OCI-LY7 (cell line): ENCODE measurements around the gene ARMH4. TPM values are rescaled to one million over a fixed set of nuclear protein-coding genes. Genes with fewer than 3 reads are reported as not detected.

ENCODE experiments used
- BruUV-seq: library from RNA; stranded (reverse); fragments of 400-500 nt; replicated peaks from 2 replicates; lab custom pipeline; 2021; lab: Mats Ljungman, UMichigan
- CTCF ChIA-PET: fragments of 300-600 bp; sonication (Branson Sonifier 250); formaldehyde crosslinking; loops from one replicate; lab custom pipeline; 2022; ENCODE audit warnings: antibody characterized with exemption; ENCODE audit not compliant: unreplicated experiment; lab: Charles Lee
- POLR2A ChIA-PET: fragments of 300-600 bp; sonication (Branson Sonifier 250); formaldehyde crosslinking; loops from one replicate; lab custom pipeline; 2022; ENCODE audit warnings: antibody characterized with exemption; lab: Charles Lee
- DNase-seq: peaks from one replicate; pipeline ENCODE4 v3.0.0-alpha.2; 2015; ENCODE audit warnings: low spot score
- H2AFZ ChIP-seq: fragments of 200-600 bp; sonication (generic), shearing (Covaris generic); 2 replicates; pipeline ENCODE4 v1.6.1; 2014; ENCODE audit warnings: mild to moderate bottlenecking, antibody characterized with exemption, low read length, moderate library complexity
- H3K27ac ChIP-seq: fragments of 200-600 bp; sonication (generic); 2 replicates; pipeline ENCODE4 v1.5.1; 2014; ENCODE audit warnings: mixed run types, low read depth, mild to moderate bottlenecking, moderate library complexity, low read length, inconsistent platforms; ENCODE audit not compliant: poor library complexity, severe bottlenecking
- H3K36me3 ChIP-seq: fragments of 200-600 bp; sonication (generic); 2 replicates; pipeline ENCODE4 v1.6.1; 2014; ENCODE audit warnings: mild to moderate bottlenecking, antibody characterized with exemption, low read length, moderate library complexity, mixed read lengths; ENCODE audit not compliant: insufficient read depth
- H3K4me1 ChIP-seq: fragments of 200-600 bp; sonication (generic); 2 replicates; pipeline ENCODE4 v1.5.1; 2014; ENCODE audit warnings: mild to moderate bottlenecking, low read length; ENCODE audit not compliant: insufficient read depth, poor library complexity, severe bottlenecking
- H3K4me2 ChIP-seq: fragments of 200-600 bp; sonication (generic); 2 replicates; pipeline ENCODE4 v1.6.1; 2014; ENCODE audit warnings: mild to moderate bottlenecking, low read length
- H3K4me3 ChIP-seq: fragments of 200-600 bp; sonication (generic); 2 replicates; pipeline ENCODE4 v1.5.1; 2014; ENCODE audit warnings: mild to moderate bottlenecking, low read depth, low read length; ENCODE audit not compliant: poor library complexity, severe bottlenecking
- H3K79me2 ChIP-seq: fragments of 200-600 bp; sonication (generic); 2 replicates; pipeline ENCODE4 v1.6.1; 2016; ENCODE audit warnings: low read depth, mild to moderate bottlenecking, low read length, moderate library complexity, mixed read lengths; ENCODE audit not compliant: insufficient read depth
- H3K9me2 ChIP-seq: fragments of 200-600 bp; sonication (generic); 2 replicates; pipeline ENCODE4 v1.6.1; 2016; ENCODE audit warnings: mild to moderate bottlenecking, low read length, mixed read lengths; ENCODE audit not compliant: insufficient read depth
- H3K9me3 ChIP-seq: fragments of 200-600 bp; sonication (generic); 2 replicates; pipeline ENCODE4 v1.6.1; 2014; ENCODE audit warnings: mild to moderate bottlenecking, mixed run types, low read length, mixed read lengths
- H4K20me1 ChIP-seq: fragments of 200-600 bp; sonication (generic); 2 replicates; pipeline ENCODE4 v1.6.1; 2014; ENCODE audit warnings: mild to moderate bottlenecking, antibody characterized with exemption, low read length, moderate library complexity, mixed read lengths; ENCODE audit not compliant: insufficient read depth
- EZH2phosphoT487 ChIP-seq: fragments of 200-600 bp; sonication (generic); IDR thresholded peaks from 2 replicates; pipeline ENCODE4 v1.6.1; 2018; ENCODE audit warnings: low read depth, borderline replicate concordance, mild to moderate bottlenecking, mixed run types, antibody characterized with exemption, low read length, moderate library complexity, mixed read lengths
- intact Hi-C: fragments of 100-400 bp; cut with micrococcal nuclease; formaldehyde crosslinking; loops from one replicate; pipeline ENCODE4 v1.10.0; 2022; ENCODE audit not compliant: unreplicated experiment
- total RNA-seq, 2 experiments: library from RNA; depleted of rRNA in 1 of 2; stranded (reverse); fragments of >200 nt in 1 of 2; shearing (Covaris generic) in 1 of 2; gene quantifications; 2 replicates each; pipeline ENCODE4 v1.2.3, GENCODE V29; 2014 to 2022
- TF ChIP-seq, protein P1 (sequence below): fragments of 200-600 bp; sonication (generic); conservative IDR thresholded peaks from 2 replicates; pipeline ENCODE4 v1.5.1; 2014; ENCODE audit warnings: mild to moderate bottlenecking, antibody characterized with exemption, low read length, moderate library complexity, mixed read lengths

Gene ARMH4
- total RNA-seq, 2 experiments from 2014 or later, result 0.25 TPM; not detected in 1

DNA sequence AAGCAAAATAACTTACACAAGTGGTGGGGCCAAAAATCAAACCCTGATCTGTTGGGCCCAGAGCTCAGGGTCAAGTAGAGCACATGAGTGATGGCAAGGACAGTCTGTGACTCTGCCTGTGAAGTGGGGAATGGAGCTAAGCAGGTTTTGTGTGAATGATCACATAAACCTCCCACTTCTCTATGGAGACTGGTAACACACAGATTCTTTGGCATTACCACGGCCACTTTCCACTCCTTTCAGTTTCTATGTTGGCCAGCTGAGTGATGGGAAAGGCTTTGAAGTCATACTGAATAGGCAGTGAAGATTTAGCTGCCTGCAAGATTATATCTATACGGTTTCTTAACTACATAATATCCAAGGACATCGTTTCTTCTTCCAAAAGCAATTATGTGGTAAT lies 97.9 kb downstream of the ARMH4 start:
- Histone ChIP-seq H3K36me3 (no peaks in the 10 kb centered on the region), H3K27ac (no peak overlapping the region), H3K79me2 (no peaks in the 10 kb centered on the region), H4K20me1 (no peaks in the 10 kb centered on the region), H3K4me3 (no peak overlapping the region), H3K9me3 (no peaks in the 10 kb centered on the region), H3K9me2 (no peaks in the 10 kb centered on the region), H2AFZ (no peak overlapping the region), H3K4me1 (no peaks in the 10 kb centered on the region), H3K4me2 (no peak overlapping the region)
- ChIA-PET CTCF (no interaction called here), POLR2A (no interaction called here)
- BruUV-seq, result no TSS peak
- intact Hi-C loops, result no loop called here
- DNase-seq, result no peak
- TF ChIP-seq, protein P1, sequence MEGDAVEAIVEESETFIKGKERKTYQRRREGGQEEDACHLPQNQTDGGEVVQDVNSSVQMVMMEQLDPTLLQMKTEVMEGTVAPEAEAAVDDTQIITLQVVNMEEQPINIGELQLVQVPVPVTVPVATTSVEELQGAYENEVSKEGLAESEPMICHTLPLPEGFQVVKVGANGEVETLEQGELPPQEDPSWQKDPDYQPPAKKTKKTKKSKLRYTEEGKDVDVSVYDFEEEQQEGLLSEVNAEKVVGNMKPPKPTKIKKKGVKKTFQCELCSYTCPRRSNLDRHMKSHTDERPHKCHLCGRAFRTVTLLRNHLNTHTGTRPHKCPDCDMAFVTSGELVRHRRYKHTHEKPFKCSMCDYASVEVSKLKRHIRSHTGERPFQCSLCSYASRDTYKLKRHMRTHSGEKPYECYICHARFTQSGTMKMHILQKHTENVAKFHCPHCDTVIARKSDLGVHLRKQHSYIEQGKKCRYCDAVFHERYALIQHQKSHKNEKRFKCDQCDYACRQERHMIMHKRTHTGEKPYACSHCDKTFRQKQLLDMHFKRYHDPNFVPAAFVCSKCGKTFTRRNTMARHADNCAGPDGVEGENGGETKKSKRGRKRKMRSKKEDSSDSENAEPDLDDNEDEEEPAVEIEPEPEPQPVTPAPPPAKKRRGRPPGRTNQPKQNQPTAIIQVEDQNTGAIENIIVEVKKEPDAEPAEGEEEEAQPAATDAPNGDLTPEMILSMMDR, result no peak
- TF ChIP-seq EZH2phosphoT487, result no peak

DNA sequence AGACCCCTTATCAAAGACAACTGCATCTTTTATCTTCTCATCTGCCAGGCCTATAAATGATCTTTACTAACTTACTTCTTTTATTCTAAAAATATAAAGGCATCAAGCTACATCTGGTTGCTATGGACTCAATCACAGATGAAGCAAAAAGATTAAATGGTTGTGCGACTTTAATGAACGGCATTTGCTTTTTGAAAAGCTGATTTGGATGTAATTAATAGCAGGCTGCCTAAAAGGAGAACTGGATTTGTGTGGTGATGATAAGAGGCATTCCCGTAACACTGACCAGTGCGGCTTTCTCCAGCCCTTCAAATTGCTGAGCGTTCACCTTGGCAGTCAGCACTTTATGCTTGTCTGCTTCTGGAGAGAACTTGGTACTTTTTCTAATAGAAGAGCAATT lies 103.8 kb downstream of the ARMH4 start:
- POLR2A ChIA-PET, result no interaction called here
- Histone ChIP-seq H3K4me1 (no peaks in the 10 kb centered on the region), H3K79me2 (no peaks in the 10 kb centered on the region), H3K9me3 (no peaks in the 10 kb centered on the region), H3K27ac (no peak overlapping the region), H3K36me3 (no peaks in the 10 kb centered on the region), H4K20me1 (no peaks in the 10 kb centered on the region), H3K4me3 (no peak overlapping the region), H2AFZ (no peak overlapping the region), H3K9me2 (no peaks in the 10 kb centered on the region), H3K4me2 (no peak overlapping the region)
- CTCF ChIA-PET, result no interaction called here
- TF ChIP-seq, protein P1, result no peak
- TF ChIP-seq EZH2phosphoT487, result no peak
- intact Hi-C loops, result no loop called here
- no TSS peak for BruUV-seq
- DNase-seq, result no peak

DNA sequence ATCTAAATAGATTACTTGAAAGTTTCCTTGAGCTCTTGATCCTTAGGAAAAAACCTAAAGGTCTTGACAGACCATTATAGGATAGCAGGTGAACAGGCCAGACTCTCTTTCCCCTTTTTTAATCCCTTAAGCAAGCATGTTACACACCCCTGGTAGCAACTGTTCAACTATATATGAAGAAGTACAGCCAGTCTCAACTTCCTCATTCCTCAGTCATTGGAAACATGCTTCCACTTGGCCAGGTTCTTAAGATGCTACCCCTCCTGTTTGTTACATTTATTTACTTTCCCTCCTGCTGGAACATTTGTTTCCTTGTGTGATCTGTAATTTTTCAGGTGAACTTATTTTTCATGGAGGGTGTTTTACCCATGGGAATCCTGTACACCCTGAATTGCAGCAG lies 124.1 kb downstream of the ARMH4 start:
- Histone ChIP-seq H2AFZ (no peak overlapping the region), H4K20me1 (no peaks in the 10 kb centered on the region), H3K9me3 (no peaks in the 10 kb centered on the region), H3K27ac (no peak overlapping the region), H3K4me1 (no peaks in the 10 kb centered on the region), H3K4me3 (no peak overlapping the region), H3K36me3 (no peaks in the 10 kb centered on the region), H3K9me2 (no peaks in the 10 kb centered on the region), H3K79me2 (no peaks in the 10 kb centered on the region), H3K4me2 (no peak overlapping the region)
- BruUV-seq, result no TSS peak
- TF ChIP-seq, protein P1, result no peak
- no peak for TF ChIP-seq EZH2phosphoT487
- ChIA-PET POLR2A (no interaction called here), CTCF (no interaction called here)
- intact Hi-C loops, result no loop called here
- DNase-seq, result no peak
